Osteocyte (in vitro differentiated cells): ENCODE data around the gene ME3. TPM values are rescaled to one million over a fixed set of nuclear protein-coding genes. Genes with fewer than 3 reads are reported as not detected.
A peak's percentile ranks its signal among the peaks of the same experiment; 100 is the strongest.
"Not testable (repeated sequence)": the region's sequence is repeated elsewhere in the genome, so short reads cannot be mapped to it uniquely, and the experiment has no call there.

Experiments
- DNase-seq: peaks from one replicate; pipeline ENCODE4 v3.0.0; 2021; ENCODE audit warnings: mixed read lengths; ENCODE audit not compliant: unreplicated experiment; ENCODE audit errors: extremely low spot score
- H3K27ac Mint-ChIP-seq: one replicate; pipeline ENCODE4 v1.8.0; 2021; ENCODE audit warnings: mild to moderate bottlenecking, mixed read lengths; ENCODE audit not compliant: unreplicated experiment
- H3K27me3 Mint-ChIP-seq: one replicate; pipeline ENCODE4 v1.8.0; 2021; ENCODE audit warnings: mixed read lengths; ENCODE audit not compliant: unreplicated experiment
- H3K36me3 Mint-ChIP-seq: one replicate; pipeline ENCODE4 v1.8.0; 2021; ENCODE audit warnings: mixed read lengths; ENCODE audit not compliant: unreplicated experiment
- H3K4me1 Mint-ChIP-seq: one replicate; pipeline ENCODE4 v1.8.0; 2021; ENCODE audit warnings: mixed read lengths; ENCODE audit not compliant: unreplicated experiment
- H3K4me3 Mint-ChIP-seq: one replicate; pipeline ENCODE4 v1.8.0; 2021; ENCODE audit warnings: mild to moderate bottlenecking, moderate library complexity, mixed read lengths; ENCODE audit not compliant: unreplicated experiment
- H3K9me3 Mint-ChIP-seq: one replicate; pipeline ENCODE4 v1.8.0; 2021; ENCODE audit warnings: mixed read lengths; ENCODE audit not compliant: unreplicated experiment
- total RNA-seq: library from RNA; stranded (reverse); gene quantifications from 2 replicates; pipeline ENCODE4 v1.2.1, GENCODE V29; 2021
- TF ChIP-seq, protein P1 (sequence below): fragments of 200-600 bp; sonication (generic); IDR thresholded peaks from 2 replicates; pipeline ENCODE4 v1.5.0; 2021; ENCODE audit warnings: antibody characterized with exemption, mild to moderate bottlenecking, moderate library complexity

ME3 gene
- total RNA-seq, 1 donor from 2014 or later = 19.5 TPM

DNA sequence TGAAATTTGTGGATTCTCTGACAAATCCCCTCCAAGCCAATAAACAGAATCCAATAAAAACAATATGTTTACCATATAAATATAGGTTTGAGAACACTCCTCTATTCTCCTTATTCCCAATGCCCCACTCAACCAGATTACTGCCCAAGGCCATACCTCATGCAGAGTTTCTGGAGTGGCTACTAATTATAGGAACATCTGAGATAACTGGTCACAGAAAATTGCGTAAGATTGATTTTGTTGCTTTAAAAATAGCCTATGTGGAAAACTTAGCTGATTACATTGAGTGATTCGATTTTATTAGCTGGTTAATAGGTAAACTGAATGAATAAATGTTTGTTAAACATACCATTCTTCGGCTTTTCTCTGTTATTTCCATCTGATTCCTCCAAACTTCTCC lies 48.0 kb downstream of the ME3 start:
- H3K4me1 Mint-ChIP-seq = peaks cover 76% of the 10 kb centered on the region

DNA sequence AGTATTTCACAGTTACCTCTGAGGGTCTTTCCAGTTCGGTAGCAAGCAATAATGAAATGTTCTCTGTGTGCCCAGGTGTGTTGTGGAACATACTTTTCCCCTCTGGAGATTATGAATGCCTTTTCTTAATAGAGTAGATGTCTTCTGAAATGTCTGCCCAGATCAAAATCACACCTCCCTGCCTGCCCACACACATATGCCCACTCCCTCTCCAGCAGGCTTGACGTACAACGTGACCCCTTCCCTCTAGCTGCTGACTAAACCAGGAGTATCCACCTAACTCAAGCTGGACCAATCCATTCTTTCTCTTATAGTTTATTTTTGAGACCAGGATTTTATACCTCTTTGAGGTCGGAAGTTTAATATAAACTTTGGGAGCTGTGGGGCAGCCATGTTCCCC lies 48.7 kb downstream of the ME3 start:
- Mint-ChIP-seq H3K36me3 (peaks cover 2% of the 10 kb centered on the region), H3K27ac (peak overlapping the region; percentile 60), H3K4me3 (no peak overlapping the region), H3K27me3 (no peaks in the 10 kb centered on the region), H3K4me1 (peaks cover 76% of the 10 kb centered on the region), H3K9me3 (no peaks in the 10 kb centered on the region)
- TF ChIP-seq, protein P1, sequence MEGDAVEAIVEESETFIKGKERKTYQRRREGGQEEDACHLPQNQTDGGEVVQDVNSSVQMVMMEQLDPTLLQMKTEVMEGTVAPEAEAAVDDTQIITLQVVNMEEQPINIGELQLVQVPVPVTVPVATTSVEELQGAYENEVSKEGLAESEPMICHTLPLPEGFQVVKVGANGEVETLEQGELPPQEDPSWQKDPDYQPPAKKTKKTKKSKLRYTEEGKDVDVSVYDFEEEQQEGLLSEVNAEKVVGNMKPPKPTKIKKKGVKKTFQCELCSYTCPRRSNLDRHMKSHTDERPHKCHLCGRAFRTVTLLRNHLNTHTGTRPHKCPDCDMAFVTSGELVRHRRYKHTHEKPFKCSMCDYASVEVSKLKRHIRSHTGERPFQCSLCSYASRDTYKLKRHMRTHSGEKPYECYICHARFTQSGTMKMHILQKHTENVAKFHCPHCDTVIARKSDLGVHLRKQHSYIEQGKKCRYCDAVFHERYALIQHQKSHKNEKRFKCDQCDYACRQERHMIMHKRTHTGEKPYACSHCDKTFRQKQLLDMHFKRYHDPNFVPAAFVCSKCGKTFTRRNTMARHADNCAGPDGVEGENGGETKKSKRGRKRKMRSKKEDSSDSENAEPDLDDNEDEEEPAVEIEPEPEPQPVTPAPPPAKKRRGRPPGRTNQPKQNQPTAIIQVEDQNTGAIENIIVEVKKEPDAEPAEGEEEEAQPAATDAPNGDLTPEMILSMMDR = no peak
- no peak for DNase-seq

More for the DNA sequence above, 48.0 kb downstream of the ME3 start:
- Mint-ChIP-seq H3K4me3 (no peak overlapping the region), H3K36me3 (peaks cover 2% of the 10 kb centered on the region), H3K27ac (no peak overlapping the region), H3K27me3 (no peaks in the 10 kb centered on the region), H3K9me3 (no peaks in the 10 kb centered on the region)
- TF ChIP-seq, protein P1 = no peak
- DNase-seq = no peak

DNA sequence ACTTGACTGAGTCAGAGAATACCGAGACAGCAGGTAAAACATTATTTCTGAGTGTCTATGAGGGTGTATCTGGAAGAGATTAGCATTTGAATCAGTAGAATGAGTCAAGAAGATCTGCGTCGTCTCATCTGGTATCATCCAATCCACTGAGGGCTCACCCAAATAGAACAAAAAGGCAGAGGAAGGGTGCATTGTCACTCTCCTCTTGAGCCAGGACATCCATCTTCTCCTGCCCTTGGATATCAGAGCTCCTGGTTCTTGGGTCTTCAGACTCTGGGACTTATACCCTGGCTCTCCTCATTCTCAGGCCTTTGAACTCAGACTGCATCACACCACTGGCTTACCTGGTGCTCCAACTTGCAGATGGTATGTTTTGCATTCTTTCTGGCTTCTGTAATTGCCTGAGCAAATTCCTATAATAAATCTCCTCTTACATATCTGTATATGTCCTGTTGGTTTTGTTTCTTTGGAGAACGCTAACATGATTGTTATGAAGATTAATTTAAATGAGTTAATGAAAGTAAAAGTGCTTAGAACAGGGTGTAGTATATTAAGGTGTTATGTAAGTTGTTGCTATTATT lies 49.3 kb downstream of the ME3 start:
- Mint-ChIP-seq H3K4me3 (no peak overlapping the region), H3K27me3 (no peaks in the 10 kb centered on the region), H3K27ac (peak overlapping the region; percentile 60), H3K4me1 (peaks cover 70% of the 10 kb centered on the region), H3K36me3 (peaks cover 2% of the 10 kb centered on the region), H3K9me3 (no peaks in the 10 kb centered on the region)
- TF ChIP-seq, protein P1 = no peak
- DNase-seq = no peak

DNA sequence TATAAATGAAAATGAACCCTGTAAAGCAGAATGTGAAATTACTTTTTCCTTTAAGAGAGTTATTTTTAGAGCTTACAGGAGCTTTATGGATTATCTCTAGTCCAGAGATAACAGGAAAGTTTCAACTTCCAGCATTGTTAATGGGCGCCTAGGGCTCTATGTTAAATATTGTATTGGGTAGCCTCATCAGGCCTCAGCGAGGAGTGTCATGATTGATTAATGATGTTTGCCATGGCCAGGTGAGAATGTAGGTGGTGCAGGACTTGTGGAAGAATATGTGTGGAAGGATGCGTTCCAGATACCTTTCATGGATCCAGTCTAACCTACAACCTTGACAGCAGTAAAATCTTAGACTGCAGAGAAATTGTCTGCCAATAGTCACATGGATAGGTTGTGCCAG lies 50.6 kb downstream of the ME3 start:
- Mint-ChIP-seq H3K27ac (peak overlapping the region; percentile 87), H3K4me1 (peaks cover 73% of the 10 kb centered on the region), H3K4me3 (no peak overlapping the region), H3K9me3 (no peaks in the 10 kb centered on the region), H3K27me3 (no peaks in the 10 kb centered on the region), H3K36me3 (peaks cover 2% of the 10 kb centered on the region)
- DNase-seq = no peak
- TF ChIP-seq, protein P1 = no peak

DNA sequence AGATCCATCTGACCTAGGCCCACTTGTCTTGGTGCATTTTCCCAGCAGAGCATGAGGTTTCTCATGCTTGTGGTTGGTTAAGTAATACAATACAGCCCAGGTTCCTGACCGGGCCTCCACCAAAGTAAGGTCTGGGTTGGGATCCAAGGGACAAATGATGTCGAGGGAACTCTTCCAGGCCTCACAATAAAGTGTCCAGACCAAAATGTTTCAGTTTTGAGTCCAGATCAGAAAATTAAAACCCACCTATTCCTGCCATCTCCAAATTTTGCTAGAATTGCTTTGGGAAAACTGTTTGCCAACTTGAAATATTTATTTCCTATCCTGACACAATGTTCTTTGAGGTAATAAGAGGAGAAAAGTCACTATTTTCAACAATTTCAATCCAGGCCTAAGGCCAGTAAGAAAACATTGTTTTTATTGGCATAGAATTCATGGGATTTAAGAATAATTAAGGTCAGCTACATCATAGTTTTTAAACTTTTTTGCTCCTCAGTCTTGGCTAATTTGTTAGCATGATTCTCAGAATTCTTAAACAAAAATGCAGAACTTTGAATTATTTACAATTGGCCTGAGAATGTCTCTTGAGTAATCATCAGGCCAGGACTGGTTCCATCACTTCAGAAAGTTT lies 51.4 kb downstream of the ME3 start:
- H3K4me1 Mint-ChIP-seq = peaks cover 78% of the 10 kb centered on the region
- H3K27ac Mint-ChIP-seq = peak overlapping the region; percentile 87
- no peaks in the 10 kb centered on the region for H3K27me3 Mint-ChIP-seq
- TF ChIP-seq, protein P1 = no peak
- no peak for DNase-seq
- H3K36me3 Mint-ChIP-seq = peaks cover 2% of the 10 kb centered on the region
- no peak overlapping the region for H3K4me3 Mint-ChIP-seq
- H3K9me3 Mint-ChIP-seq = no peaks in the 10 kb centered on the region

DNA sequence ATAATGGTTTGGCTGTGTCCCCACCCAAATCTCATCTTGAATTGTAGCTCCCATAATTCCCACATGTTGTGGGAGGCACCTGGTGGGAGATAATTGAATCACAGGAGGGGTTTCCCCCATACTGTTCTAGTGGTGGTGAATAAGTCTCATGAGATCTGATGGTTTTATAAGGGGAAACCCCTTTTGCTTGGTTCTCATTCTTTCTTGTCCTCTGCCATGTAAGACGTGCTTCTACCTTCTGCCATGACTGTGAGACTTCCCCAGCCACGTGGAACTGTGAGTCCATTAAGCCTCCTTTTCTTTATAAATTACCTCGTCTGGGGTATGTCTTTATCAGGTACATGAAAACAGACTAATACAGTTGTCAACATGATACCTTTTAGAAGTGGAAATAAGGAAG lies 53.0 kb downstream of the ME3 start:
- not testable (repeated sequence) for H3K27me3 Mint-ChIP-seq, H3K4me3 Mint-ChIP-seq, H3K9me3 Mint-ChIP-seq, DNase-seq, H3K36me3 Mint-ChIP-seq
- Mint-ChIP-seq H3K4me1 (peaks cover 88% of the 10 kb centered on the region), H3K27ac (peak overlapping the region; percentile 5)
